ENCODE data around the gene ATP1A2.

ATP1A2 gene

GRCh38 chr1:160186729-160187128 is 71.2 kb downstream of the ATP1A2 start:
- DNase-seq, result no peak

GRCh38 chr1:160187407-160187806 is 71.8 kb downstream of the ATP1A2 start:
- DNase-seq, result no peak

GRCh38 chr1:160188341-160188740 is 72.8 kb downstream of the ATP1A2 start:
- DNase-seq, result no peak

GRCh38 chr1:160189649-160190625 is 74.4 kb downstream of the ATP1A2 start, which contains the start of gene CASQ1:
TSS of gene CASQ1 (plus strand) at chr1:160190575. CDS start at chr1:160190752, 177 bp downstream.
- no peak for DNase-seq

GRCh38 chr1:160191756-160192155 is 76.2 kb downstream of the ATP1A2 start:
- no peak for DNase-seq

- no peak for DNase-seq
These were observed 76.7 kb downstream of the ATP1A2 start for GRCh38 chr1:160192234-160192633.

Data from central memory CD4-positive, alpha-beta T cell (primary cell).